ENCODE measurements around the gene LYSMD4. TPM values are rescaled to one million over a fixed set of nuclear protein-coding genes. Genes with fewer than 3 reads are reported as not detected.

Gene LYSMD4
- total and polyA plus RNA-seq, 2 of the 13 experiments (the other 11 are each of a cell fraction or from before 2014, with no cell fraction given) = 7.4 to 8.5 TPM

- Histone ChIP-seq H4K20me1 (ENCODE audit: insufficient read depth, low read length) (no peaks in the 10 kb centered on the region), H2AFZ (ENCODE audit: low read length) (no peak overlapping the region), H3K9ac (ENCODE audit: insufficient read depth, low read depth, low read length) (no peak overlapping the region), H3K4me3 (replicated peaks in 1 of 3; ENCODE audit: insufficient read depth in 1 of 3, low read depth in 2 of 3, low read length in 3 of 3) (no peak overlapping the region), H3K9me3 (ENCODE audit: low read length) (no peaks in the 10 kb centered on the region), H3K79me2 (ENCODE audit: insufficient read depth, low read length) (no peaks in the 10 kb centered on the region), H3K4me1 (ENCODE audit: insufficient read depth, low read length) (peaks cover 57% of the 10 kb centered on the region), H3K27ac (ENCODE audit: extremely low read length, insufficient read depth, low read length) (no peak overlapping the region), H3K27me3 (ENCODE audit: control insufficient read depth in 1 of 2, insufficient read depth in 2 of 2, low read length in 2 of 2) (no peaks in the 10 kb centered on the region; a peak in 1 of 5 replicates), H3K4me2 (ENCODE audit: low read depth, low read length) (no peak overlapping the region), H3K36me3 (replicated peaks in 1 of 2; ENCODE audit: control insufficient read depth in 1 of 2, insufficient read depth in 2 of 2, low read length in 2 of 2) (no peaks in the 10 kb centered on the region)
- intact Hi-C loops (cut with micrococcal nuclease; ENCODE audit: unreplicated experiment) (no loop called here), in situ Hi-C loops (cut with HindIII; ENCODE audit: extremely low pct_ligation_motif_present, low pct_unique_long_range_greater_than_20kb) (no loop called here)
- no peak for TF ChIP-seq GATAD1 (CRISPR knock-in tag; IDR thresholded peaks at IDR 0.05)
- TF ChIP-seq CEBPG (CRISPR knock-in tag; IDR thresholded peaks at IDR 0.05) = no peak
- TF ChIP-seq MXI1 (IDR thresholded peaks at IDR 0.05; ENCODE audit: borderline replicate concordance, low read depth, low read length) = no peak
- no peak for TF ChIP-seq MNT (IDR thresholded peaks at IDR 0.05)
- TF ChIP-seq SIX4 (CRISPR knock-in tag; IDR thresholded peaks at IDR 0.05) = no peak
- TF ChIP-seq LCORL (IDR thresholded peaks at IDR 0.05) = no peak
- TF ChIP-seq LCORL (CRISPR knock-in tag; IDR thresholded peaks at IDR 0.05) = no peak
- TF ChIP-seq TGIF2 (CRISPR knock-in tag; IDR thresholded peaks at IDR 0.05) = no peak
- WGBS (ENCODE audit: low lambda C conversion rate) = 81% methylated on average over 4 of the region's 4 CpGs
- DNase-seq (ENCODE audit: low spot score) = no peak
- ATAC-seq = no peak
- ChIA-PET CTCF (ENCODE audit: low intra/inter-chr PET ratio, low total read pairs) (no interaction called here), POLR2A (no interaction called here)
- BruUV-seq (replicated peaks) = no TSS peak
- no peak for FAIRE-seq
Observed at GRCh38 chr15:99735868-99736267, 2.6 kb upstream of the LYSMD4 start.

DNA sequence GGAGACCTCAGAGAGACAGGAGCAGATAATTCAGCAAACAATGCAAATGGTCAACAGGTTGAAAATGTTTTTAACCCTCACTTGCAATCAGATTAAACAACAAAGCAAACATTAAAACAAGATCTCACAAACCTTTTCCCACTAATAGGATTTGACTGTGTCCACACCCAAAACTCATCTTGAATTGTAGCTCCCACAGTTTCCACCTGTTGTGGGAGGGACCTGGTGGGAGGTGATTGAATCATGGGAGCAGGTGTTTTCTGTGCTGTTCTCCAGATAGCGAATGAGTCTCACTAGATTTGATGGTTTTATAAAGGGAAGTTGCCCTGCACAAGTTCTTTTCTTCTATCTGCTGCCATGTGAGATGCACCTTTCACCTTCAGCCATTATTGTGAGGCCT, 1.3 kb upstream of the LYSMD4 start:
- in situ Hi-C loops (cut with HindIII; ENCODE audit: extremely low pct_ligation_motif_present, low pct_unique_long_range_greater_than_20kb) (no loop called here), intact Hi-C loops (cut with micrococcal nuclease; ENCODE audit: unreplicated experiment) (no loop called here)
- H3K4me3 ChIP-seq (replicated peaks in 1 of 3; ENCODE audit: insufficient read depth in 1 of 3, low read depth in 2 of 3, low read length in 3 of 3) = no peak overlapping the region
- ATAC-seq (no peak), FAIRE-seq (no peak), DNase-seq (ENCODE audit: low spot score) (no peak)
- no peaks in the 10 kb centered on the region for H3K9me3 ChIP-seq (ENCODE audit: low read length)
- POLR2A ChIA-PET = interaction anchor here (2.9 kb wide), 1 partner anchor 314 kb away, joined by 8 read pairs; no protein-coding TSS in a partner anchor
- H2AFZ ChIP-seq (ENCODE audit: low read length) = no peak overlapping the region
- no peaks in the 10 kb centered on the region for H4K20me1 ChIP-seq (ENCODE audit: insufficient read depth, low read length)
- CTCF ChIA-PET (ENCODE audit: low intra/inter-chr PET ratio, low total read pairs) = no interaction called here
- H3K4me1 ChIP-seq (ENCODE audit: insufficient read depth, low read length) = peaks cover 70% of the 10 kb centered on the region
- peak overlapping the region; percentile 28 for H3K4me2 ChIP-seq (ENCODE audit: low read depth, low read length)
- no peak overlapping the region for H3K9ac ChIP-seq (ENCODE audit: insufficient read depth, low read depth, low read length)
- TF ChIP-seq GABPB1 (CRISPR knock-in tag; IDR thresholded peaks at IDR 0.05) (no peak), ZSCAN12 (CRISPR knock-in tag; IDR thresholded peaks at IDR 0.05) (no peak), ELF3 (CRISPR knock-in tag; IDR thresholded peaks at IDR 0.05) (no peak), CEBPG (CRISPR knock-in tag; IDR thresholded peaks at IDR 0.05) (no peak), GZF1 (CRISPR knock-in tag; IDR thresholded peaks at IDR 0.05) (no peak), ZNF747 (CRISPR knock-in tag; IDR thresholded peaks at IDR 0.05; ENCODE audit: borderline replicate concordance) (no peak), EEA1 (CRISPR knock-in tag; IDR thresholded peaks at IDR 0.05; ENCODE audit: borderline replicate concordance) (no peak)
- TF ChIP-seq, protein P1, sequence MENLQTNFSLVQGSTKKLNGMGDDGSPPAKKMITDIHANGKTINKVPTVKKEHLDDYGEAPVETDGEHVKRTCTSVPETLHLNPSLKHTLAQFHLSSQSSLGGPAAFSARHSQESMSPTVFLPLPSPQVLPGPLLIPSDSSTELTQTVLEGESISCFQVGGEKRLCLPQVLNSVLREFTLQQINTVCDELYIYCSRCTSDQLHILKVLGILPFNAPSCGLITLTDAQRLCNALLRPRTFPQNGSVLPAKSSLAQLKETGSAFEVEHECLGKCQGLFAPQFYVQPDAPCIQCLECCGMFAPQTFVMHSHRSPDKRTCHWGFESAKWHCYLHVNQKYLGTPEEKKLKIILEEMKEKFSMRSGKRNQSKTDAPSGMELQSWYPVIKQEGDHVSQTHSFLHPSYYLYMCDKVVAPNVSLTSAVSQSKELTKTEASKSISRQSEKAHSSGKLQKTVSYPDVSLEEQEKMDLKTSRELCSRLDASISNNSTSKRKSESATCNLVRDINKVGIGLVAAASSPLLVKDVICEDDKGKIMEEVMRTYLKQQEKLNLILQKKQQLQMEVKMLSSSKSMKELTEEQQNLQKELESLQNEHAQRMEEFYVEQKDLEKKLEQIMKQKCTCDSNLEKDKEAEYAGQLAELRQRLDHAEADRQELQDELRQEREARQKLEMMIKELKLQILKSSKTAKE (CRISPR knock-in tag; IDR thresholded peaks at IDR 0.05; ENCODE audit: borderline replicate concordance) = no peak
- peaks cover 0 to 1% of the 10 kb centered on the region in 2 experiments; a peak in 1 of 5 replicates for H3K36me3 ChIP-seq (replicated peaks in 1 of 2; ENCODE audit: control insufficient read depth in 1 of 2, insufficient read depth in 2 of 2, low read length in 2 of 2)
- H3K27ac ChIP-seq (ENCODE audit: extremely low read length, insufficient read depth, low read length) = no peak overlapping the region
- WGBS (ENCODE audit: low lambda C conversion rate) = 100% methylated on average over 1 of the region's 1 CpG
- H3K27me3 ChIP-seq (ENCODE audit: control insufficient read depth in 1 of 2, insufficient read depth in 2 of 2, low read length in 2 of 2) = no peaks in the 10 kb centered on the region; a peak in 1 of 5 replicates
- H3K79me2 ChIP-seq (ENCODE audit: insufficient read depth, low read length) = no peaks in the 10 kb centered on the region
- BruUV-seq (replicated peaks) = no TSS peak

Measured in HepG2 (cell line).